ENCODE results near the gene PALB2.

PALB2 gene

DNA sequence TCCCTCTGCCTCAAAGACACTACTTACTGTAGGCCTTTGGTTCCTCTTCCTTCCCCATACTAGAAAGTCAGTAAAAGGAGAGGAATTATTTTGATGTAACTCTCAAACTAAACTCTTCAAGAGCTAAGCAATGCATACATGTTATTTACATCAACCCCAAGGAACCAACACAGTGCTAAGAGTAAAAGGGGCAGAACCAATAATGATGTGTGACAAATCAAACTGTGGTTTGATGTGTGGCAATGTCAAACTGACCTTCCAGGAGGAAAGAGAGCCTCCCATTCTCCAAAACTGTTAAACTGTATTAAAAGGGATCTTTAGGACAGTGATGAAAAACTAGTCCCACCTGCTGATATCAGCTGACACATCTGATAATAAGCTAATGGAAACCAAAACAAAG lies 60.7 kb downstream of the PALB2 start:
- Histone ChIP-seq H3K9me3 (ENCODE audit: control insufficient read depth, insufficient read depth, low read length) (no peaks in the 10 kb centered on the region), H3K36me3 (ENCODE audit: insufficient read depth, low read length) (peaks cover 19% of the 10 kb centered on the region; the same call in 1 of the 2 replicates), H3K4me1 (ENCODE audit: insufficient read depth, low read length) (no peaks in the 10 kb centered on the region), H3K9ac (ENCODE audit: low read depth, low read length) (no peak overlapping the region)

GRCh38 chr16:23579371-23579770 lies 61.7 kb downstream of the PALB2 start:
- H3K9ac ChIP-seq (ENCODE audit: low read depth, low read length), result no peak overlapping the region
- peaks cover 14% of the 10 kb centered on the region; the same call in 1 of the 2 replicates for H3K36me3 ChIP-seq (ENCODE audit: insufficient read depth, low read length)
- H3K4me1 ChIP-seq (ENCODE audit: insufficient read depth, low read length), result no peaks in the 10 kb centered on the region
- no peaks in the 10 kb centered on the region for H3K9me3 ChIP-seq (ENCODE audit: control insufficient read depth, insufficient read depth, low read length)

DNA sequence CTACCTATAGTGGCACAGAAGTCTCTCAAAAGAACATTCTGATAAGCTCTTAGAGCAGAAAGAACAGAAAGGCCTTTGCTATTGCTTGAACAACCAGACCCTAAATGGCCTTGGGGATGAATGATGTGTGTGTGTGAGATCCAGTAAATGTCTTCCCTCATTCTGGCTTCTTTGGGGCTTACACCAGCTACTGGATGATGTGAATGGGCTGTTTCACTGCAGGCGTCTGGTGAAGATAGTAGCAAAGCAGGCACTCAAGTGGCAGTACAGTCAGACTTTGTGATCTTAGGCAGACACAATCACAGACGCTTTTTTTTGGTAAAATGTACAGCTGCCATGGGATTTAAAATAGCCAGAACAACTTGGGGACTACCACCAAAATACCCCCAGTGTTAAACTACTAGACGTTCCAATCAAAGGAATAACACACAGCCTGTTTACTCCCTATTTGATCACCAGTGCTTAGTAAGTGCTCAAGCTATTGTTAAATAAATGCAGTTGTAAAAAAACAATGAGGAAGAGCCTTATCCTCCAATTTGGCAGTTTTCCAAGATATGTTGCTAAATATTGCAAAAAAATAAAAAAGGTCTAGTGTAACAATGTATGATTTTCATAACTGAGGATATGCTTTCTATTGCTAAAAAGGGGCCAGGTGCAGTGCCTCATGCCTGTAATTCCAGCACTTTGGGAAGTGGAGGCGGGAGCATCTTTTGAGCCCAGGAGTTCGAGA lies 62.8 kb downstream of the PALB2 start:
- Histone ChIP-seq H3K9me3 (ENCODE audit: control insufficient read depth, insufficient read depth, low read length) (no peaks in the 10 kb centered on the region), H3K36me3 (ENCODE audit: insufficient read depth, low read length) (peaks cover 14% of the 10 kb centered on the region; the same call in 1 of the 2 replicates)

GRCh38 chr16:23577493-23577892 lies 63.6 kb downstream of the PALB2 start:
- peaks cover 17% of the 10 kb centered on the region; the same call in 1 of the 2 replicates for H3K36me3 ChIP-seq (ENCODE audit: insufficient read depth, low read length)
- H3K4me1 ChIP-seq (ENCODE audit: insufficient read depth, low read length), result no peaks in the 10 kb centered on the region
- H3K9ac ChIP-seq (ENCODE audit: low read depth, low read length), result no peak overlapping the region
- H3K9me3 ChIP-seq (ENCODE audit: control insufficient read depth, insufficient read depth, low read length), result no peaks in the 10 kb centered on the region

More for the DNA sequence above, 62.8 kb downstream of the PALB2 start:
- no peak overlapping the region for H3K9ac ChIP-seq (ENCODE audit: low read depth, low read length)
- no peaks in the 10 kb centered on the region for H3K4me1 ChIP-seq (ENCODE audit: insufficient read depth, low read length)

DNA sequence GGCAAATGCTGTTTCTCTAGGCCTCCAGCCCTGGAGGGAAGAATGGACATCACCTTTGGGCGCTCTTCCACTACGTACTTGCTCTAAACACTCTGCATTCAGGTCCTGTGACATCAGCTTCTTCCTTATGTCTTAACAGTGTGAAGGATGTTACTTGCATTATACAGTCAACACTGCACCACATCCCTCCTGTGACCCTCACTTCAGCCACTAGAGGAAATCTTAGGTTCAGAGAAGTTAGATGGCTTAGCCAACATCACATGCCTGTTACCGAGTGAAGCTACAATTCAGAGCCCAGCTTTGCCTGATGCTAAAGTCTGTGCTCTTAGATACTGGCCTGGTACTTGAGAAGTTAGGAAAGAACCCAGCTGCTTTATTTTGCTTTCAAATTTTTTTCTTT lies 65.3 kb downstream of the PALB2 start:
- peaks cover 18% of the 10 kb centered on the region; the same call in 1 of the 2 replicates for H3K36me3 ChIP-seq (ENCODE audit: insufficient read depth, low read length)
- H3K9ac ChIP-seq (ENCODE audit: low read depth, low read length), result no peak overlapping the region
- H3K9me3 ChIP-seq (ENCODE audit: control insufficient read depth, insufficient read depth, low read length), result no peaks in the 10 kb centered on the region
- no peaks in the 10 kb centered on the region for H3K4me1 ChIP-seq (ENCODE audit: insufficient read depth, low read length)

DNA sequence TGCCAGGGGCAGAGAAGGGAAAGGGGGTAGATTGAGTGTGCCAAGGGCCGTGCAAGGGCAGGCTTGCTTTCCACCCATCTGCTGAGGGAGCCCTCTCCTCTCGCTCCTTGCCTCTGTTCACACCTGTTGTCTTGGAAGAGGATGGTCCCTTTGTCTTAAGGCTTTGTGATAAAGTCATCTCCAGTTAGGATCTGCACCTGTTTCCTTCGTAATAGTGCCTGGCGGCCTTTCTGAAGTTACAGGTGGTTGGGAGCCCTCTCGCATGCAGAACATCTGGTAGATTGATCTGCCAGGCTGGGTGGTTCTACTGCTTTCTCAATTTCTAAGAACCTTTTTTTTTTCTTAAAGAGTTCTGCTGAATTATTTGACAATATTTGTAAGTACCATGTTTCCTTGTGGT lies 67.3 kb downstream of the PALB2 start:
- Histone ChIP-seq H3K9ac (ENCODE audit: low read depth, low read length) (no peak overlapping the region), H3K9me3 (ENCODE audit: control insufficient read depth, insufficient read depth, low read length) (no peaks in the 10 kb centered on the region), H3K36me3 (ENCODE audit: insufficient read depth, low read length) (peaks cover 23% of the 10 kb centered on the region), H3K4me1 (ENCODE audit: insufficient read depth, low read length) (no peaks in the 10 kb centered on the region)

GRCh38 chr16:23572394-23572793 lies 68.7 kb downstream of the PALB2 start:
- Histone ChIP-seq H3K4me1 (ENCODE audit: insufficient read depth, low read length) (no peaks in the 10 kb centered on the region), H3K9ac (ENCODE audit: low read depth, low read length) (no peak overlapping the region), H3K9me3 (ENCODE audit: control insufficient read depth, insufficient read depth, low read length) (no peaks in the 10 kb centered on the region), H3K36me3 (ENCODE audit: insufficient read depth, low read length) (peaks cover 33% of the 10 kb centered on the region)

GRCh38 chr16:23571895-23572294 lies 69.2 kb downstream of the PALB2 start:
- Histone ChIP-seq H3K36me3 (ENCODE audit: insufficient read depth, low read length) (peaks cover 34% of the 10 kb centered on the region), H3K9ac (ENCODE audit: low read depth, low read length) (no peak overlapping the region), H3K9me3 (ENCODE audit: control insufficient read depth, insufficient read depth, low read length) (no peaks in the 10 kb centered on the region), H3K4me1 (ENCODE audit: insufficient read depth, low read length) (no peaks in the 10 kb centered on the region)

DNA sequence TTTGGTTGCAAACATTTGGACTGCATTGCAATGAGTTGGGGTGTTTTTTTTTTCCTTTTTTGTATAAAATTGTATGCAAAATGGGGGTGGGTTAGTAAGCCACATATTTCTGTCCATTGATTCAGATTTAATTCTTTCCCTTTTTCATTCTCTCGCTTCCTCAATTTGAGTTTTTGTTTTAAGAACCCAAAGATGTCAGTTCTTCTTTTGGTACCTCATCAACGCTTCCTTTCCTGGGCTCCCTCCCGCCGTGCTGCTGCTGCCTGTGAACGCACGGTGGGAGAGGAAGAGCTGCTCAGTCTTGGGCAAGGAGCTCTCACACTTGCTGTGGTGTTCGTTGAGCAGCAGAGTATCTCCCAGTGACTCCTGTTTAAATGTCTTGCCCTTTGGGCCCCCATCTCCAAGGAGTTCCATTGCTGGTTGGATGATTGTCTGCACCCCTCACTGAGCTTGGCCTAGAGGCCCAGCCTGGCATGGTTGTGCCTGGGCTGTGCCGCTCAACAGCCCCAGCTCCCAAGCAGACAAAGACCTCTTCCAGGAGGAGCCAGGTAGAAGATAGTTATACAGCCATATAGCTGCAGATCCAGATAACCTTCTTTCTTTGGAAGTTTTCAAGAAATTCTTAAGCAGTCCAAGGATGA lies 70.0 kb downstream of the PALB2 start:
- no peaks in the 10 kb centered on the region for H3K9me3 ChIP-seq (ENCODE audit: control insufficient read depth, insufficient read depth, low read length)
- H3K4me1 ChIP-seq (ENCODE audit: insufficient read depth, low read length), result no peaks in the 10 kb centered on the region
- H3K36me3 ChIP-seq (ENCODE audit: insufficient read depth, low read length), result peaks cover 39% of the 10 kb centered on the region
- H3K9ac ChIP-seq (ENCODE audit: low read depth, low read length), result no peak overlapping the region

DNA sequence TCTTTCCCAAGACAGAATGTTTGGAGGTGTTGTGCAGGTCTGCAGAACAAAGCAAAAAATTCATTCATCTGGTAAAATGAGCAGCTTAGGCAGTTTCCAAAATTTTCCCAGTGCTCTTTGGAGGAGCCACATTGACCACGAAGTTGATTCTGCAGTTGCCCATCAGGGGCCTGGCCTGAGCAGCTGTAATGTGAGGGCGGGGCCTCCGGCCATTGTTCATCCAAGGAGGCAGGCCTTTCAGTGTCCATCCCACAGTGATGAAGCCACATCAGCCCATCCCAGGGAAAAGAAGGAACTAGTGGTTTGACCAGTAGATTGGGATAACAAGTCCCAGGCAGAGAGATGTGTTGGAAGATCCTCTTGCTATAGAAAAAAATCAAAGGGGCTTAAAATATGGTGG lies 73.5 kb downstream of the PALB2 start:
- Histone ChIP-seq H3K9ac (ENCODE audit: low read depth, low read length) (no peak overlapping the region), H3K4me1 (ENCODE audit: insufficient read depth, low read length) (no peaks in the 10 kb centered on the region), H3K9me3 (ENCODE audit: control insufficient read depth, insufficient read depth, low read length) (no peaks in the 10 kb centered on the region), H3K36me3 (ENCODE audit: insufficient read depth, low read length) (peaks cover 64% of the 10 kb centered on the region)

GRCh38 chr16:23566724-23567123 lies 74.4 kb downstream of the PALB2 start:
- peaks cover 66% of the 10 kb centered on the region for H3K36me3 ChIP-seq (ENCODE audit: insufficient read depth, low read length)
- no peaks in the 10 kb centered on the region for H3K9me3 ChIP-seq (ENCODE audit: control insufficient read depth, insufficient read depth, low read length)
- H3K9ac ChIP-seq (ENCODE audit: low read depth, low read length), result no peak overlapping the region
- H3K4me1 ChIP-seq (ENCODE audit: insufficient read depth, low read length), result no peaks in the 10 kb centered on the region

- Histone ChIP-seq H3K9ac (ENCODE audit: low read depth, low read length) (no peak overlapping the region), H3K36me3 (ENCODE audit: insufficient read depth, low read length) (peaks cover 65% of the 10 kb centered on the region), H3K9me3 (ENCODE audit: control insufficient read depth, insufficient read depth, low read length) (no peaks in the 10 kb centered on the region), H3K4me1 (ENCODE audit: insufficient read depth, low read length) (no peaks in the 10 kb centered on the region)
Measured at GRCh38 chr16:23564575-23565363, 76.3 kb downstream of the PALB2 start.

DNA sequence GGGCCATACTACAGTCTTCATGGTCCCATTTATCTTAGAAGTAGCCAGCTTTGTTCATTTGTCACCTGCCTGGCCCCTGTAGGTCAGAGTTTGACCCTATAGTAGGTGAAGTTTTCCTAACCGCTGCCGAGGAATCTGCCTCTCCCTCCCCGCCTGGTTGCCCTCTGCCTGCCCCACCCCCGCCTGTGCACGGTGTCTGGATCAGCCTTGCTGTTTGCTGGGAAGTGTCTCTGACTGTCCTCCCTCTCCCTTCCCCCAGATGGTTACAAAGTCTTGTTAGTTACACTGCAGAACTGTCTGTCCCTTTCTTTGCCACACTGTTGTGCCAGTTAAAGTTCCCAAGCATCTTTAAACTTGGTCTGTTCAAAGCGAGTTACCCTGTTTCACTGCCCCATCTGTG lies 77.9 kb downstream of the PALB2 start:
- Histone ChIP-seq H3K4me1 (ENCODE audit: insufficient read depth, low read length) (no peaks in the 10 kb centered on the region), H3K9me3 (ENCODE audit: control insufficient read depth, insufficient read depth, low read length) (no peaks in the 10 kb centered on the region), H3K9ac (ENCODE audit: low read depth, low read length) (no peak overlapping the region), H3K36me3 (ENCODE audit: insufficient read depth, low read length) (peaks cover 56% of the 10 kb centered on the region)

- peaks cover 52% of the 10 kb centered on the region for H3K36me3 ChIP-seq (ENCODE audit: insufficient read depth, low read length)
- no peaks in the 10 kb centered on the region for H3K9me3 ChIP-seq (ENCODE audit: control insufficient read depth, insufficient read depth, low read length)
- H3K4me1 ChIP-seq (ENCODE audit: insufficient read depth, low read length), result no peaks in the 10 kb centered on the region
- no peak overlapping the region for H3K9ac ChIP-seq (ENCODE audit: low read depth, low read length)
Measured at GRCh38 chr16:23562505-23562904, 78.6 kb downstream of the PALB2 start.
